Erythroblast (primary cell): ENCODE measurements around the gene COA7.
"Not testable (repeated sequence)": the region's sequence is repeated elsewhere in the genome, so short reads cannot be mapped to it uniquely, and the experiment has no call there.

Experiments
- DNase-seq, 2 experiments: peaks; one replicate each; lab custom pipeline; 2025; lab: John Stamatoyannopoulos, UW
- GATA1 ChIP-seq: IDR thresholded peaks from 2 replicates; pipeline ENCODE4 v1.6.1; 2011; ENCODE audit warnings: low read depth, mild to moderate bottlenecking, control low read depth, low read length, moderate library complexity
- POLR2A ChIP-seq: IDR thresholded peaks from 2 replicates; pipeline ENCODE4 v1.6.1; 2011; ENCODE audit warnings: mild to moderate bottlenecking, low read length

Gene COA7

DNA sequence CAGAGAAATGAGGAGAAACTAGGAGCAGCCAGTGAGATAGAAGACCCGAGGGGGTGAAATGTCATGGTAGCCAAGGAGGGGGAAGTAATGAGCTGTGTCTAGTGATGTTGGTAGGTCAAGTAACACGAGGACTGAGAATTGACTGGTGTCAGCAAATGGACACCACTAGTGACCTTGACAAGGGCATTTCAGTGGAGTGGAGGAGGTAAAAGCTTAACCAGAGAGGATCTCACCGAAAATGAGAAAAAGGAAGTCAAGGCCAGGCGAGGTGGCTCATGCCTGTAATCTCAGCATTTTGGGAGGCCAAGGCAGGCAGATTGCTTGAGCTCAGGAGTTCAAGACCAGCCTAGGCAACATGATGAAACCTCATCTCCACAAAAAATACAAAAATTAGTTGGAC, 25.1 kb upstream of the COA7 start:
- TF ChIP-seq POLR2A (no peak), GATA1 (no peak)
- no peak for DNase-seq

GRCh38 chr1:52715296-52715695, 17.1 kb upstream of the COA7 start:
- DNase-seq = not testable (repeated sequence)

GRCh38 chr1:52713590-52713989, 15.4 kb upstream of the COA7 start:
- TF ChIP-seq POLR2A (no peak), GATA1 (no peak)
- DNase-seq = no peak

- no peak for TF ChIP-seq POLR2A
- no peak for TF ChIP-seq GATA1
- DNase-seq = no peak
These were observed 10.9 kb upstream of the COA7 start for GRCh38 chr1:52709016-52709415.

DNA sequence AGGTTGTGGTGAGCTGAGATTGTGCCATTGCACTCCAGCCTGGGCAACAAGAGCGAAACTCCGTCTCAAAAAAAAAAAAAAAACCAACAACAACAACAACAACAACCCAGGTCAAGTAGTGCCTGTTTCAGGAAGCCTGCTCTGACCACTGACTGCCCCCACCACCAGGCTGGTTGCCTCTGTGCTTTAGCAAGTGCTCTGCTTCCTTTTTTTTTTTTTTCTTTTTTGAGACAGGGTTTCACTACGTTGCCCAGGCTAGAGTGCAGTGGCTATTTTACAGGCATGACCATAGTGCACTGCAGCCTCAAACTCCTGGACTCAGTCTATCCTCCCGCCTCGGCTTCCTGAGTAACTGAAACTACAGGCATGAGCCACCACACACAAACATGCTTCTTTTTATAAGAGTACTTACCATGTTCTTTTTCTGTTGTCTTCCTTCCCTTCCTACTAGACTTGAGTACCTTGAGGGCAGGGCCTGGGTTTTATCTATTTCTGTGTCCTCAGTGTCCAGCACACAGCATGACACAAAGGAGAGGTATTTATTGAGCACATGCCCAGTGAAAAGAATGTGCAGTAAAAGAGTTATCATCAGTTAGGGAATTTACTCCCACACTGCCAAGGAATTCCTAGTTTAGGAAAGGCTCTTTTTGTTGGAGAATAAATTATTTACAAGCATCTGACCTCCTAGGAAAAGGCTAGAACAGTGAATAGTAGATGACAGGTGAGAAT, 9.9 kb upstream of the COA7 start:
- no peak for TF ChIP-seq GATA1
- no peak for TF ChIP-seq POLR2A
- no peak for DNase-seq

- TF ChIP-seq GATA1 = no peak
- no peak for TF ChIP-seq POLR2A
- no peak for DNase-seq
These were observed 9.1 kb upstream of the COA7 start for GRCh38 chr1:52706941-52707926.

GRCh38 chr1:52706136-52706670, 8.1 kb upstream of the COA7 start:
- TF ChIP-seq POLR2A = no peak
- no peak for TF ChIP-seq GATA1
- DNase-seq = no peak

DNA sequence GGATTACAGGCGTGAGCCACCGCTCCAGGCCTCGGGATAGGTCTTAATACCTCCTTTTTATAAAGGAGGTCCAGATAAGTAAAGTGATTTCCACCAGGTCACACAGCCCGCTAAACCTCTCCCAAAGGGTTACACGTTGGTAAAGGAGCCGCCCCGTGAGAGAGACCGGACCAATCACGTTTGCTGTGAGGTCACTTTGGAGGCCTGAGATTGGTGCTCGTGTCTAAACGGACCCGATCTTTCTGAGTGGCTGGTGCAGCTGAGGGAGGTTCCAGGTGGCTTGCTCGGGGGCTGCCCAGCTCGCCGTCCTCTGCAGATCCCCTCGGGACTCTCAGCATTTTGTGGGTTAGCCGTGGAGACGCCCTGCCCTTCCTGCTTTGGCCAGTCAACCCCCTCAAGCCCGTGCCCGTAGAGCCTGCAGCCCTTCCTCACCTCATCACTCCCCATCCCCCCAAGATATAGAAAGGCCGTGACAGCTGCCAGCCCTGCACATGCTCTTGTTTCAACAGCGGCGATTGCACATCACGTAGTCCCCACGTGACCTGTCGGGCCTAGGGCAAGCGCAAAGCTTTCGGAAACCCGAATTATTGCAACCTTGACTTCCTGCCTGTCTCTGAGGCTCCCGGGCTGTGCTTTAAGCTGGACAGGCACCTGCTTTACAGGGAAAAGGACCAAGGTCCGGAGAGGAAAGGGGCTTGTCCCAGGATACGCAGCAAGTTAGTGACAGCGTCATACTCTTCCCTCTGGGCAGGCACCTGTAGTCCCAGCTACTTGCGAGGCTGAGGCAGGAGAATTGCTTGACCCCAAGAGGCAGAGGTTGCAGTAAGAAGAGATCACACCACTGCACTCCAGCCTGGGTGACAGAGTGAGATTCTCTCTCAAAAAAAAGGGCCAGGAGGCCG, 5.0 kb upstream of the COA7 start:
- DNase-seq = peak; percentile 79 to 85
- TF ChIP-seq GATA1 (no peak), POLR2A (no peak)

DNA sequence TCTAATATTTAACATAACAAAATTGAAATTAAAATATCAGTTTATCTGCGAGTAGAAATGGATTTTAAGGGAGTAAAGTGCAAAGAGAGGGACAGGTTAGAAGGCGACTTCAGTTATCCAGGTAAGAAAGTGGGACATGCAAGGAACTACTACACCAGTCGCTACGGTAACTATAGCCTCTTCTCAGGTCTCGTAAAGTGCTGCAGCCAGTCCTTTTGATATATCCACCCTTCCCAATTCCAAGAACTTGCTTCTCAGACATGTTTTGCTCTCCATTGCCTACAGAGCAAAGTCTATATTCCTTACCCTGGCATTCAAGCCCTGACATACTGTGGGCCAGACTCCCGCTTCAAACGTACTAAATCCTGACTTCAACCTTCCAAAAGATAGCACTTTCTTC, 2.5 kb downstream of the COA7 start:
- DNase-seq = no peak
- TF ChIP-seq POLR2A (no peak), GATA1 (no peak)

GRCh38 chr1:52693843-52694242, 4.3 kb downstream of the COA7 start:
- no peak for TF ChIP-seq POLR2A
- no peak for TF ChIP-seq GATA1
- no peak for DNase-seq

GRCh38 chr1:52693351-52693750, 4.8 kb downstream of the COA7 start:
- not testable (repeated sequence) for DNase-seq

GRCh38 chr1:52692697-52693096, 5.5 kb downstream of the COA7 start:
- DNase-seq = no peak
- TF ChIP-seq POLR2A (no peak), GATA1 (no peak)

- no peak for TF ChIP-seq GATA1
- no peak for TF ChIP-seq POLR2A
- no peak for DNase-seq
These were observed 6.3 kb downstream of the COA7 start for GRCh38 chr1:52691821-52692220.

GRCh38 chr1:52686830-52687229, 11.3 kb downstream of the COA7 start:
- no peak for TF ChIP-seq GATA1
- TF ChIP-seq POLR2A = no peak
- no peak for DNase-seq

DNA sequence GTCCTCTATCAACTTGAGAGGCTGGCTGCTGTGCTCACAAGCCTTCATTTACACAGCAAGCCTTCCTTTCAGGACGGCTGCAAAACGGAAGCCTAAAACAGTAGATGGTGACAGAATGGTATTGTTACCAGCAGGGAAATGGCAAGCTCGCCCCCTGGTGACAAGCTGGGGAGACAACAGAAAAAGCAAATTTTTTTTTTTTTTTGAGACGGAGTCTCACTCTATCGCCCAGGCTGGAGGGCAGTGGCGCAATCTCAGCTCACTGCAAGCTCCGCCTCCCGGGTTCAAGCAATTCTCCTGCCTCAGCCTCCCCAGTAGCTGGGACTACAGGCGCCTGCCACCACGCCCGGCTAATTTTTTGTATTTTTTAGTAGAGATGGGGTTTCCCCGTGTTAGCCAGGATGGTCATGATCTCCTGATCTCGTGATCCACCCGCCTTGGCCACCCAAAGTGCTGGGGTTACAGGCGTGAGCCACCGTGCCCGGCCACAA, 11.8 kb downstream of the COA7 start:
- DNase-seq = peak; percentile 67 to 72
